CD4-positive, alpha-beta T cell treated with Interleukin-15 for 4 hours (primary cell): ENCODE measurements around the gene SCN3A.

Experiments used
- DNase-seq: peaks from one replicate; pipeline ENCODE4 v3.0.0-alpha.2; 2020; ENCODE audit warnings: low spot score

The SCN3A gene

GRCh38 chr2:165191096-165191728 lies 12.6 kb downstream of the SCN3A start:
- no peak for DNase-seq

DNA sequence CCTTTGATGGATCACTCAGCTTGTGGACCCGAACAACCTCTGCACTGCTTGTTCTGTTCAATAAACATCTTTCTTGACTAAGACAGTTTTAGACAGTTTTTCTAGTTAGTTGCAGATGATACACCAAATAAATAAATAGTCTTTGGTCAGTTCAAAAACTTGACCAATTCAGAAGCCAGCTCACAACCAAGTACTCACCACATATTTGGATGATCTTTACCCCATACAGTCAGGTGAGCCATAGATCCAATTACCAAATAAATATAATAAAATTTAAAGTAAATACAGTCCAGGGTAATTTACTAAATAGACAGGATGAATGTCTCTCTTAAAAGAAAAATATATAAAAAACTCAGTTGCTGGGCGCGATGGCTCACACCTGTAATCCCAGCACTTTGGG lies 18.2 kb downstream of the SCN3A start:
- no peak for DNase-seq

DNA sequence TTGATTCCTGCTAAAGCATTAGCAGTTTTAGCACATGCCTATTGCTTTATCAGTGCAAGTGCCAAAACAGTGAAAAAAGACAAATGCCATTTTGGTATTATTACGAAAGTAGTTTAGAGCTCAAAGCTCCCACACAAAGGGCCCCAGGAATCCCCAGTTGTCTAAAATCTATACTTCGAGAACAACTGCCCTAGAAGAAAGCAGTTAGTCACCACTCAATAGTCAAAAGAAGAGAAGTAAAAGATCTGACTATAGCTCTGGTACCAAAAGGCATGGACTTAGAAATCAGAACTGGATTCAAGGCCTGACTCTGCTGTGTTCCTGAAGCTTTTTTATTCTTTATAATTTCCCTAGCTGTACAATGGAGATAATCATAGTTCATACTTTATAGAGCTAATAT lies 21.8 kb downstream of the SCN3A start:
- no peak for DNase-seq

GRCh38 chr2:165176780-165177179 lies 27.1 kb downstream of the SCN3A start:
- DNase-seq: no peak

DNA sequence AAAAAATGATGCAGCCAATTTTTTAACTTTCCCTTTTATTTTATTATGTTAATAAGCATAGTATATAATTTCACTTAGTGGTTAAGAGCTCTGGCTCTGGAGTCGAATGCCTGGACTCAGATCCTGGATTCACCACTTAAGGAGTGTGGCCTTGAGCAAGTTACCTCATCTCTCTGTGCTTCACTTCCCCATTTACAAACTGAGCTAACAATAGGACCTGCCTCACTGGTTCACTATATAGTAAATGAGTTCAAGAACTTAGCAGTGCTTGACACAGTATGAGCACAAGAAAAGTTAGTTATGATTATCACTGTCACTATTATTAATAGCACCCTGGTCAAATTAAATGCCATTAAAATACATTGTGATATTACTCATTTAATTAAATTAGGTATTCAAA lies 30.6 kb downstream of the SCN3A start:
- no peak for DNase-seq

DNA sequence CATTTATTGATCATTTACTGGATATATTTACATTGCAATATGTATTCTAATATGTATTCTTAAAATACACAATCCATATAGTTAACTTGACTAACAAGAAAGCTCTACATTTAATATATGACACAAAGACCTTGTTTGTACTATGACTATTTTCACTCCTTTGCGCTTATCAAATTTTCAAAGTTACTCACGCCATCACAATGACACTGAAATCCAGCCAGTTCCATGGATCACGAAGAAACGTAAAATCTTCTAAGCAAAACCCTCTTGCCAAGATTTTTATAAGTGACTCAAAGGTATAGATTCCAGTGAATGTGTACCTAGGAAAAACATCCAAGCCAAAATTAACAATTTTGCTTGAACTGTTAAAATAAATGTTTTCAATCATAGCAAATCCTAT lies 39.6 kb downstream of the SCN3A start:
- DNase-seq: no peak

DNA sequence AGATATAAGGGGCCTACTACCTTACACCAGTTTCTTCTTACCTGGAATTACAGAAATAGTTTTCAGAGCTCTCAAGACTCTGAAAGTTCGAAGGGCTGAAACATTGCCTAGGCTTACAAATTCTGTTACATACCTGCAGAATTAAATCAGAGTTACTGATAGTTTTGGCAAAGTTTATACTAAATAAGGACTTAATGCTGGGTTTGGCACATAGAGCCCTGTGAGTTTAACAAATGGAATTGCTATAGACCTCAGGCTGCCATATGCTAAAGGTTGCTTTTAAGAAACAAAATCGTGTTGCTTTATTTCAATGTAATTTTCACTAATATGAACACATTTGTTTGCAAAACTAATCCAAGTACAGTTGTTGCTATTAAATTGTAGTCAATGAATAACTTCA lies 40.1 kb downstream of the SCN3A start:
- no peak for DNase-seq

DNA sequence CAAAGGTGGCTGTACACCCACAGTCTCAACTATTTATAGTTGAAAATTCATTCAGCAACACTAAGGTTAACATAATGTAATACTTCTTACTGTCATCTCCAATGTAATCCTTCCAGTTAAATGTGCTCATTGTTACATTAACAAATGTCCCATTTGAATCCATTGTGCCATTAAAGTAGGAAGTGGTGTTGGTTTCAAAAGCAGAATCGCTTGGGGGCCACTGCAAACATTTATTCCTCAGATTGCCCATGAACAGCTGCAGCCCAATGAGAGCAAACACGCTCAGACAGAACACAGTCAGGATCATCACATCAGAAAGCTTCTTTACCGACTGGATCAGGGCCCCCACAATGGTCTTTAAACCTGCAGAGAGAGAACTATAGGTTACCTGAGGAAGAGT lies 41.4 kb downstream of the SCN3A start:
- no peak for DNase-seq

DNA sequence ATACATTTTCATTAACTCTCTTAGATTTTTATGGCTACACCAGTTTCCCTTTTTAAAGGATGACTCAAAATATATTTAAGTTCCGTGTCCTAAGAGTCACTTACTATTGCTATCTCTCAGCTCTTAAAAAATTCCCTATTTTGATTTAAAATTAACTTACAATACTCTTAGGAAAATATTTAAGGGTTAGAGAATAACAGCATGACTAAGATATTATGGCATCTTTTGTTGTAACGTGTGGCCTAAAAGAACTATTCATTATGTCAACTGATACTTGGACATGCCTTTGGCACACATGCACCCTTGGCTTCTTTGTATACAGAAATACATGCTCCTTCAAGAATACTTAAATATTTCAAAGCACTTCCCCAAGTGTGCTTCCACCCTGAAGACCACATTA lies 42.3 kb downstream of the SCN3A start:
- no peak for DNase-seq

GRCh38 chr2:165157160-165157559 lies 46.7 kb downstream of the SCN3A start:
- DNase-seq: no peak

- no peak for DNase-seq
Observed at GRCh38 chr2:165155152-165155551, 48.7 kb downstream of the SCN3A start.

DNA sequence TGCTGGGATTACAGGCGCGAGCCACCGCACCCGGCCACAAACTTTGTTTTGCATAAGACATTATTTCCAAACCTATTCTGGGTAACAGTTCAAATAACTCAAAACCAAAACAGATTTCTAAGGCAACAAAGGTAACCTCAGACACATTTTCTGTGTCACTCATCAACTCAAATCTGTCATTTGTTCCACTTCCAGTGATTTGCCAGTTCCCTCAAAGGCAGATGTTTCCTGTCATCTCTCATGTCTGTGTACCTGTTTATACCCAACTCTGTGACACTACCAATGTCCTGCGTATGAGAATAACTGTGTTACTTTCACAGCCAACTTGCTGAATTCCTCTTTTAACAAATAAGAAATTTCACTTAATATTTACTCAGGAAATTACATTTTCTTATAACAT lies 54.4 kb downstream of the SCN3A start:
- no peak for DNase-seq

DNA sequence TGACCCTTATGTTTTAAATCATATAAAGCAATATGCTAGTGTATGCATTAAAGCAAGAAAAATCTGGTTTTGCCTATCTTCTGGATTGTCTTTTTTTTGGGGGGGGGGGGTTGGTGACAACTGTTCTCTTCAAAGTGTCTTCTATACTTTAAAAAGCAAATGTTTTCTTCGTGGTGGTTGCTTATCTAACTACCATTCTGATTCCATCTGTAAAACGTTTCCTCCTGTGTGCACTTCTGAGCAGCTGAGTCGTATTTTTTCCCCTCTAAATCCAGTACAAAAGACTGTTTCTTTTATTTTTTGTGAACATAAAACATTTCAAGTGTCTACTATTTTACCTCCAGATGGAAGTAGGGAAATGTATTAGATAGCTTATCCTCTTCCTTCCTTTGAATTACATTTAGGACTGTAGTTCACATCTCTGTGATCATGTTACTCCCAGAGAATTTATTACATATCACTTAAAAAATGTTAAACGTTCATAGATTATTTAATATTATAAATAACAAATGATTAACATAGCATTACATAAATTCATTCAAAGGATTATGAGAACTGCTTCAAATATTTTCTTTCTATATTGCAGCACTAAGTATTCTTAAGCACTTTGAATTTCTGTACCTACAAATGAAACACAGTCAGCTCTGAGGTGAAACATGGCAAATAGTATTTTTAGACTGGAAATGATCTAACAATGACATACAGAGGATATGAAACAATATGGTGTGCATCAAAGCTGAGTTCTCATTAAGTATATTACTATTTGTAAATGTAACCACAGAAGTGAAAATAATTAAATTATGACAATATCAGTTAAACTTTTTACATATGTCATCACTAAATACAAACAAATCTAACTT lies 56.4 kb downstream of the SCN3A start:
- DNase-seq: no peak

DNA sequence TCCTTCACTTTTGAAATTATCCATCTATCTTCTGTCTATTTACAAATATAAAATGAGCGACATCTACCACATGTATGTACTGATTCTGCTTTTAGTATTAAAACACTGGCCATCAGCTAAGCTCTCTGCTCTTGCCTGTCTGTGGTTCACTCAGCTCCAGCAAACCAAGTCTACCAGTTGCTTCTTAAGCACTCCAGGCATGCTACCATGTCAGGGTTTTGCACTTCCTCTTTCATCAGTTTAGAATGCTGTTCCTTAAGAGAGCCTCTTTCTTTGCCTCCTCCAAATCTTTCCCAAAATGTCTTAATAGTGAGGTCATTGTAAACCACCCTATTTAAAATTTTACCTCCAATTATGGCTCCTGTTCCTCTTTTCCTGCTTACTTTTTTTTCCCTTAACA lies 59.5 kb downstream of the SCN3A start:
- DNase-seq: no peak

- no peak for DNase-seq
Observed at GRCh38 chr2:165141601-165142354, 62.1 kb downstream of the SCN3A start.

- no peak for DNase-seq
Observed at GRCh38 chr2:165126244-165126643, 77.6 kb downstream of the SCN3A start.

GRCh38 chr2:165122521-165122920 lies 81.3 kb downstream of the SCN3A start:
- DNase-seq: no peak

DNA sequence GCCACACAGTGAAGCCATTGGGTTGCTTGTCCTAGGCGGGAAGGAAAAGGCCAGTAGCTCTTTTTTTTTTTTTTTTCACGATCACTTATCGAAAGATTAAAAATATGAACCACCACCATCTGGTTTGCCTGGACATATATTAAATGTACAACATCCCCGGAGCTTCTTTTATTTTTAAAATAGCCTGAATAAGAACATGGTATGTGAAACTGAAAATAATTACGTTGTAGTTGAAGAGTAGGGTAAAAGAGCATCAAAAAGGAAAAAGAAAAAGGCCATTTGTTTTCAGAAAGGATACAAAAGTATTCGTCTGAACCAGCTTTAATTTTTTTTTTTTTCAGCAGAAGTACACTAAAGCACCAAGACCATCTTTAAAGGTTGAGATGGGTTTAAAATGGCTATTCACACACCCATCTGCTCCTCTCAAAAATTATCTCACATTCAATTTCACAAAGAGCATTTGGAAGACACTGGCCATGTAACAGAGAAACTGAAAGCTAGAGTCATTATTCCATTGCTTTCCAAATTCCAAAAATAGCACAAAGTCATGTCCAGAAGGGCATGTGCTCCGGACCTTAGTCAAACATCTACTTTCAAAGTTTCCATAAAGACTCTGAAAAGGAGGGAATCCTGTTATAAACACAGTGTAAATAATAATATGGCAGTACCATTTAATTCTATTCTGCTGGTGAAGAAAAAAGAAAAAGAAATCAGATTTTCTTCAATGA lies 82.9 kb downstream of the SCN3A start:
- DNase-seq: no peak

- no peak for DNase-seq
Observed at GRCh38 chr2:165115258-165115657, 88.6 kb downstream of the SCN3A start.

- no peak for DNase-seq
Observed at GRCh38 chr2:165114346-165114939, 89.4 kb downstream of the SCN3A start.

- DNase-seq: no peak
Observed at GRCh38 chr2:165113414-165113813, 90.4 kb downstream of the SCN3A start.

DNA sequence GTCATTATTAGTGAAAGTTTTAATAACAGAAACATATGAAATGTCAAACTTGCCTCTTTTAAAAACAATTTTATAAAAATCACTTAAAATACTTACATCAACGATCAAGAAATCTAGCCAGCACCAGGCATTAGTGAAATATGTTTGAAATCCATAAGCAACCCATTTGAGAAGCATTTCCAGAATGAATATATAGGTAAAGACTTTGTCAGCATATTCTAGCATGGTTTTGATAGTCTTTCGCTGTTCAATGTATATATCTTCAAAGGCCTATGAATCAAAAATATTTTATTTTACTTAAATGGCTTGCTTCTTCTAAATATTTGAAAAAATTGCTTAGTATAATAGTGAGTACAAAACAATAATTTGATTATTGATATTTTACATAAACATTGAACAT lies 91.1 kb downstream of the SCN3A start:
- no peak for DNase-seq
